D341Med (cell line): ENCODE results near the gene MIOX.

ENCODE experiments used
- DNase-seq: peaks from one replicate; pipeline ENCODE4 v3.0.0; 2012; ENCODE audit warnings: low spot score

MIOX gene

GRCh38 chr22:50486561-50487289 lies at the start of gene MIOX:
Gene MIOX, plus strand, starts transcription at chr22:50486859. Its CDS starts 39 bp downstream, at chr22:50486898.
- no peak for DNase-seq

- DNase-seq: no peak
Observed at GRCh38 chr22:50437511-50438304, 49.0 kb upstream of the MIOX start.

GRCh38 chr22:50438305-50439275 lies 48.1 kb upstream of the MIOX start:
- DNase-seq: no peak

GRCh38 chr22:50439314-50439870 lies 47.3 kb upstream of the MIOX start:
- no peak for DNase-seq

GRCh38 chr22:50439871-50440331 lies 46.8 kb upstream of the MIOX start:
- DNase-seq: no peak

- DNase-seq: no peak
Observed at GRCh38 chr22:50440544-50441249, 46.0 kb upstream of the MIOX start.

GRCh38 chr22:50441428-50441993 lies 45.1 kb upstream of the MIOX start:
- DNase-seq: no peak

- no peak for DNase-seq
Observed at GRCh38 chr22:50443197-50443596, 43.5 kb upstream of the MIOX start.

- DNase-seq: no peak
Observed at GRCh38 chr22:50443801-50444625, 42.6 kb upstream of the MIOX start.

- no peak for DNase-seq
Observed at GRCh38 chr22:50444663-50445062, 42.0 kb upstream of the MIOX start.

GRCh38 chr22:50445071-50445879 lies 41.4 kb upstream of the MIOX start:
- DNase-seq: no peak

GRCh38 chr22:50445880-50446707 lies 40.6 kb upstream of the MIOX start:
- no peak for DNase-seq

- DNase-seq: no peak
Observed at GRCh38 chr22:50446708-50447575, 39.7 kb upstream of the MIOX start.

- DNase-seq: no peak
Observed at GRCh38 chr22:50447576-50448551, 38.8 kb upstream of the MIOX start.

GRCh38 chr22:50452649-50453048 lies 34.0 kb upstream of the MIOX start:
- no peak for DNase-seq

GRCh38 chr22:50454556-50455075 lies 32.0 kb upstream of the MIOX start:
- DNase-seq: no peak
